Activated naive CD4-positive, alpha-beta T cell treated with anti-CD3 and anti-CD28 coated beads, Interleukin-2, amount 10 ng/mL, durations not matched to agents 7 days and 5 days (primary cell): ENCODE measurements around the gene CD276.

Source experiments
- CTCF ChIA-PET: fragments of 350-600 bp; sonication (Branson Sonifier 250); formaldehyde crosslinking; loops from one replicate; lab custom pipeline; 2021; ENCODE audit warnings: antibody characterized with exemption; lab: Charles Lee
- DNase-seq: peaks from one replicate; pipeline ENCODE4 v3.0.0-alpha.2; 2020
- H3K27ac Mint-ChIP-seq: one replicate; pipeline ENCODE4 v1.8.0; 2021; ENCODE audit warnings: mild to moderate bottlenecking, moderate library complexity, mixed read lengths
- H3K27me3 Mint-ChIP-seq: one replicate; pipeline ENCODE4 v1.8.0; 2021; ENCODE audit warnings: mild to moderate bottlenecking, mixed read lengths
- H3K36me3 Mint-ChIP-seq: one replicate; pipeline ENCODE4 v1.8.0; 2021; ENCODE audit warnings: mixed read lengths
- H3K4me1 Mint-ChIP-seq: one replicate; pipeline ENCODE4 v1.8.0; 2021; ENCODE audit warnings: mixed read lengths
- H3K4me3 Mint-ChIP-seq: one replicate; pipeline ENCODE4 v1.8.0; 2021; ENCODE audit warnings: mild to moderate bottlenecking, moderate library complexity, mixed read lengths
- H3K9me3 Mint-ChIP-seq: one replicate; pipeline ENCODE4 v1.8.0; 2021; ENCODE audit warnings: mixed read lengths

Gene CD276

DNA sequence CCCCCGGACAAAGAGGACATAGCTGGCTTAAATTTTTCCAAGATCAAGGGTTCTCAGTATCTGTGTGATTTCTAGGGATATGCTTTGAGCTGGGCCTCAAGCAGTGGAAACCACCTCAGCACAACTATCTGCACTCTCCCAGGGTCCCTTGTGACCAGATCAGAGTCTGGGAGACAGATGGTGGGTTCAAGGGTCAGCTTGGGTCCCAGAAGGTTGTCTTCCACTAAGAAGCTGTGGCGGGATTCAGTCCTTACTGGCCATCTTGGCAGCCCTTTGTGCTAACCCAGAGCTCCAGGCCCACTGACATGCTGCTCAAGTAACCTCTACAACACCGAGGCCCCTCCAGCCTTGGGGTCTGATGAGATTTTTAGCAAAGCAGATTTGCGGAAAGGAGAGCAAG, 66.3 kb downstream of the CD276 start:
- H3K27ac Mint-ChIP-seq = no peak overlapping the region
- no peaks in the 10 kb centered on the region for H3K36me3 Mint-ChIP-seq
- no peaks in the 10 kb centered on the region for H3K4me1 Mint-ChIP-seq
- H3K9me3 Mint-ChIP-seq = no peaks in the 10 kb centered on the region
- DNase-seq = no peak
- peaks cover 81% of the 10 kb centered on the region for H3K27me3 Mint-ChIP-seq
- CTCF ChIA-PET = no interaction called here
- no peak overlapping the region for H3K4me3 Mint-ChIP-seq

DNA sequence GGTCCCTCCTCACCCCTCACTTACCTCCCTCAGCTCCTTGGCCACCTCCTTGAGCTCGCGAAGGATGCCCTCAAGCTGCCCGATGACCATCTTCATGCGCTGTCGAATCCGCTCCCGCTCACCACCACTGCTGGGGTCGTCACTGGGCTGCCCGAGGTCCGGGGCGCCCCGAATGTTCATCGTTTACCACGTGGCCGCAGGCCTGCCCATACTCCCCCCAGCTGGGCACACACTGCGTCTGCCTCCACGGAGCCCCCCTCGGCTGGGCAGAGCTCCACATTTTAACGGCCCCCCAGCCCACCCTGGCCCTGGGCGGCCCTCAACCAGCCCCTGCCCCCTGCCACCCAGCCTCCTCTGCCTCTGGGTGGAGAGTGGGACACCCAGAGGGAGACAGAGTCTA, 66.8 kb downstream of the CD276 start:
- no peaks in the 10 kb centered on the region for H3K36me3 Mint-ChIP-seq
- no peak overlapping the region for H3K4me3 Mint-ChIP-seq
- H3K9me3 Mint-ChIP-seq = no peaks in the 10 kb centered on the region
- CTCF ChIA-PET = no interaction called here
- no peak for DNase-seq
- peaks cover 86% of the 10 kb centered on the region for H3K27me3 Mint-ChIP-seq
- no peaks in the 10 kb centered on the region for H3K4me1 Mint-ChIP-seq
- H3K27ac Mint-ChIP-seq = no peak overlapping the region

GRCh38 chr15:73751511-73751898, 67.3 kb downstream of the CD276 start:
- no peak overlapping the region for H3K27ac Mint-ChIP-seq
- DNase-seq = no peak
- H3K27me3 Mint-ChIP-seq = peaks cover 87% of the 10 kb centered on the region
- H3K4me3 Mint-ChIP-seq = no peak overlapping the region
- CTCF ChIA-PET = no interaction called here
- H3K36me3 Mint-ChIP-seq = no peaks in the 10 kb centered on the region
- no peaks in the 10 kb centered on the region for H3K4me1 Mint-ChIP-seq
- no peaks in the 10 kb centered on the region for H3K9me3 Mint-ChIP-seq

GRCh38 chr15:73751899-73752805, 68.0 kb downstream of the CD276 start:
- CTCF ChIA-PET = no interaction called here
- Mint-ChIP-seq H3K9me3 (no peaks in the 10 kb centered on the region), H3K27me3 (peaks cover 85% of the 10 kb centered on the region), H3K36me3 (no peaks in the 10 kb centered on the region), H3K4me3 (no peak overlapping the region), H3K27ac (no peak overlapping the region), H3K4me1 (no peaks in the 10 kb centered on the region)
- no peak for DNase-seq

DNA sequence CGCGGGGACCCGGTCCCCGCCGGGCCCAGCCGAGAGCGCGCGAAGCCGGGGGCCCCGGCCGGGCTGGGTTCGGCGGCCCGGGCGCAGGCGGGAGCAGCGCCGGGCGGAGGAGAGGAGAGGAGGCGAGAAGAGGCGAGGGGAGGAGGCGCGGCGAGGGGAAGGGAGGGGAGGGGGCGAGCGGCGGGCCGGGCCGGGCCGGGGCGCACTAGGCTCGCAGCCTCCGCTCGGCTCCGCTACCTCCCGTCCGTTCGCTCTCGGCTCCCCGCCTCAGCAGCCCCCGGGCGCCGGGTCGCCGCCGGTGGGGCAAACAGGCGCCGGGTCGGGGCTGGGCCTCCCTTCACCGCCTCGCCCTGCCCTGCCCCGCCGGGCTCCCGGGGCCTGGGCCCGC, 68.6 kb downstream of the CD276 start:
- Mint-ChIP-seq H3K9me3 (no peaks in the 10 kb centered on the region), H3K36me3 (no peaks in the 10 kb centered on the region), H3K4me1 (no peaks in the 10 kb centered on the region), H3K27me3 (peaks cover 90% of the 10 kb centered on the region), H3K27ac (no peak overlapping the region), H3K4me3 (no peak overlapping the region)
- CTCF ChIA-PET = no interaction called here
- DNase-seq = no peak

GRCh38 chr15:73753250-73754130, 69.3 kb downstream of the CD276 start, which contains the start of gene INSYN1:
Gene INSYN1 (minus strand): TSS chr15:73753351. CDS start chr15:73751130, 2,221 bp downstream.
- Mint-ChIP-seq H3K36me3 (no peaks in the 10 kb centered on the region), H3K9me3 (no peaks in the 10 kb centered on the region), H3K4me3 (no peak within 1 kb of the TSS), H3K27ac (no peak within 1 kb of the TSS), H3K4me1 (no peaks in the 10 kb centered on the region), H3K27me3 (peaks cover 86% of the 10 kb centered on the region)
- CTCF ChIA-PET = no interaction called here
- no peak for DNase-seq

DNA sequence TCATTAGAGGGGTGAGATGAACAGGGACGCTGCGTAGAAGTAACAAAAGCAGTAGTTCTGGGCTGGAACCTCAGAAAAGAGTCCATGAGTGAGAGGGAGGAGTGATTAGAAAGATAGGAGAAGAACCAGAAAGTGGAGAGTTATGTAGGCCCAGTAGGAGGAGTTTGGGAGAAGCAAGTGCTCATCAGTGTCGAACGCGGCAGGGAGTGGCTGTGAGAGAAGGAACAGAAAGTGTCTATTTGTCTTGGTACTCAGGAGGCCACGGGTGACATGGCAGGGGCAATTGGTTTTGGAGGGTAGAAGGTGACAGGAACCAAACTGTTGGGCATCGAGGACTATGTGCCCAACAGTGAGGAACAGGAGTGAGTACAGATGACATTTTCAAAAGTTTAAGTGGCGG, 70.3 kb downstream of the CD276 start:
- Mint-ChIP-seq H3K4me1 (no peaks in the 10 kb centered on the region), H3K9me3 (no peaks in the 10 kb centered on the region), H3K27ac (no peak overlapping the region), H3K27me3 (peaks cover 76% of the 10 kb centered on the region), H3K36me3 (no peaks in the 10 kb centered on the region), H3K4me3 (no peak overlapping the region)
- CTCF ChIA-PET = no interaction called here
- DNase-seq = no peak

- H3K4me3 Mint-ChIP-seq = no peak overlapping the region
Observed at GRCh38 chr15:73755481-73755880, 71.3 kb downstream of the CD276 start.

DNA sequence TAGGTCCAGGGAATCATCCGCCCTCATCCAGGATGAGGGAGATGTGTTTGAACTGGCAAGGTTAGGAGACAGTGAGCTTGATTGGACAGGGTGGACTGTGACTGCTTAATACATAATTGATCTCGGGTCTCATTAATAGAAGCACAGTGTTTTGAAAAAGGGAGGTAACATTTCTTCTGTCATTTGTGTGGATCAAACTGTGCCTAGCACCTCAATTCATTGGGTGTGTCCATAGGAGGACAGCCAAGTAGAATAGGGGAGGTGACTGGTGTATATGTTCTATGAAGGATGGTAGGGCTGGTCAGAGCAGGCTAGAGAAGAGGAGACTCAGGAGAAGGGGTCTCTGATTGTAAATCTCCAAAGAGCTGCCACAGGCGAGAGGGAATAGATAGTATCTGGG, 71.8 kb downstream of the CD276 start:
- DNase-seq = no peak
- no peaks in the 10 kb centered on the region for H3K36me3 Mint-ChIP-seq
- no peaks in the 10 kb centered on the region for H3K9me3 Mint-ChIP-seq
- CTCF ChIA-PET = no interaction called here
- H3K27me3 Mint-ChIP-seq = peaks cover 61% of the 10 kb centered on the region
- H3K27ac Mint-ChIP-seq = no peak overlapping the region
- H3K4me1 Mint-ChIP-seq = no peaks in the 10 kb centered on the region
- H3K4me3 Mint-ChIP-seq = no peak overlapping the region

More at GRCh38 chr15:73755481-73755880, 71.3 kb downstream of the CD276 start:
- H3K27ac Mint-ChIP-seq = no peak overlapping the region
- H3K36me3 Mint-ChIP-seq = no peaks in the 10 kb centered on the region
- CTCF ChIA-PET = no interaction called here
- DNase-seq = no peak
- H3K27me3 Mint-ChIP-seq = peaks cover 66% of the 10 kb centered on the region
- no peaks in the 10 kb centered on the region for H3K4me1 Mint-ChIP-seq
- no peaks in the 10 kb centered on the region for H3K9me3 Mint-ChIP-seq

DNA sequence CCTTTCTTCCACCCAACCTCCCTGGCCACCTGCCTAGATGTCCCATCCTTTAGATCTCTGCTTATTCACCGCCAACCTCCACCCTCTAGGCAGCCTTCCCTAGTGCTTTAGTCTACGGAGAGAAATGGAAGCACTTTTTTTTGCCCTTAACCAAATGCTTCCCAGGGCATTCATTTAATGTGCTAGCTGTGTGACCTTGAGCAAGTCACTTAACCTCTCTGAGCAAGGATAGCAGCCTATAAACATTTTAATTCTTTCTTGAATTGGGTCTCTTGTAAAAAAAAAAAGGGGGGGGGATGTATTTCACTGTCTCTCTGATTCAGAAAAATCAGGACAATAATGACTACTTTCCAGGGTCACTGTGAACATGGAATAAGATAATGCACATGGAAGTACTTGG, 72.2 kb downstream of the CD276 start:
- CTCF ChIA-PET = no interaction called here
- Mint-ChIP-seq H3K4me3 (no peak overlapping the region), H3K36me3 (no peaks in the 10 kb centered on the region), H3K27me3 (peaks cover 57% of the 10 kb centered on the region), H3K27ac (no peak overlapping the region), H3K9me3 (no peaks in the 10 kb centered on the region), H3K4me1 (no peaks in the 10 kb centered on the region)
- no peak for DNase-seq

- CTCF ChIA-PET = no interaction called here
- H3K36me3 Mint-ChIP-seq = no peaks in the 10 kb centered on the region
- no peaks in the 10 kb centered on the region for H3K9me3 Mint-ChIP-seq
- no peak overlapping the region for H3K27ac Mint-ChIP-seq
- H3K27me3 Mint-ChIP-seq = peaks cover 51% of the 10 kb centered on the region
- no peak overlapping the region for H3K4me3 Mint-ChIP-seq
- DNase-seq = no peak
- no peaks in the 10 kb centered on the region for H3K4me1 Mint-ChIP-seq
Observed at GRCh38 chr15:73756947-73757513, 72.8 kb downstream of the CD276 start.

- Mint-ChIP-seq H3K27me3 (peaks cover 47% of the 10 kb centered on the region), H3K4me1 (no peaks in the 10 kb centered on the region), H3K9me3 (no peaks in the 10 kb centered on the region), H3K27ac (no peak overlapping the region), H3K4me3 (no peak overlapping the region), H3K36me3 (no peaks in the 10 kb centered on the region)
- DNase-seq = no peak
- CTCF ChIA-PET = no interaction called here
Observed at GRCh38 chr15:73757571-73757970, 73.4 kb downstream of the CD276 start.

DNA sequence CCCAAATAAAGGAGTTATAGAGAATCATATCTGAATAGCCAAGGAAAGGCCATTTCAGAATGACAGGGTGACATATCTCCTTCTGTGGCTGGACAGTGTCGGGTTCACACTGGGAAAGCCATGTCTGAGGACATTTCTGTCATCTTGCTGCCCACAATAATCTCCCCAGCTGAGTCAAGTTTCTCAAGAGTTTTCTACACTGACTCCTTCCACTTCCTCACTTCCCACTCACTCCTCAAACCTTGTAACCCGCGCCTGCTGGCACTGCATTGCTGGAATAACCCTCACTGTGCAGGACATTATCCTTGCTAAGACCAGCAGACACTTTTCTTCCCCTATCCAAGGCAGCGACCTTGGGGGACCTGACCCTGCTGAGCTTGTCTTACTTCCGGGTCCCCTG, 74.3 kb downstream of the CD276 start:
- CTCF ChIA-PET = no interaction called here
- no peak overlapping the region for H3K27ac Mint-ChIP-seq
- no peaks in the 10 kb centered on the region for H3K4me1 Mint-ChIP-seq
- H3K4me3 Mint-ChIP-seq = no peak overlapping the region
- no peaks in the 10 kb centered on the region for H3K36me3 Mint-ChIP-seq
- H3K27me3 Mint-ChIP-seq = peaks cover 48% of the 10 kb centered on the region
- DNase-seq = no peak
- H3K9me3 Mint-ChIP-seq = no peaks in the 10 kb centered on the region
